GM23338 (cell line): Measurements from ENCODE around the gene ADGRG1. TPM values are rescaled to one million over a fixed set of nuclear protein-coding genes. Genes with fewer than 3 reads are reported as not detected.

Source experiments
- ATAC-seq: fragments of 200-7000 bp; cut with Tn5 transposase; 3 replicates; pipeline ENCODE4 v1.9.1; 2020
- DNase-seq: peaks from one replicate; pipeline ENCODE4 v3.0.0-alpha.2; 2015; ENCODE audit warnings: low spot score
- H2AFZ ChIP-seq: fragments of 200-600 bp; sonication (generic); 2 replicates; pipeline ENCODE4 v1.8.0; 2016; ENCODE audit warnings: antibody characterized with exemption, mild to moderate bottlenecking, moderate library complexity
- H3F3A ChIP-seq: fragments of 200-600 bp; sonication (generic); replicated peaks from 2 replicates; pipeline ENCODE4 v1.8.0; 2017; ENCODE audit warnings: antibody characterized with exemption, mixed run types, low read depth
- H3K27ac ChIP-seq: fragments of 200-600 bp; sonication (generic); 2 replicates; pipeline ENCODE4 v1.6.1; 2016; ENCODE audit warnings: low read depth
- H3K27me3 ChIP-seq: fragments of 200-600 bp; sonication (generic); 2 replicates; pipeline ENCODE4 v1.8.0; 2016; ENCODE audit warnings: mild to moderate bottlenecking, mixed run types, moderate library complexity; ENCODE audit not compliant: insufficient read depth
- H3K36me3 ChIP-seq: fragments of 200-600 bp; sonication (generic); 2 replicates; pipeline ENCODE4 v1.8.0; 2016; ENCODE audit warnings: mild to moderate bottlenecking; ENCODE audit not compliant: insufficient read depth
- H3K4me1 ChIP-seq: fragments of 200-600 bp; sonication (generic); 2 replicates; pipeline ENCODE4 v1.8.0; 2016; ENCODE audit warnings: mild to moderate bottlenecking, moderate library complexity; ENCODE audit not compliant: insufficient read depth
- H3K4me2 ChIP-seq: fragments of 200-600 bp; sonication (generic); 2 replicates; pipeline ENCODE4 v1.7.1; 2017; ENCODE audit warnings: mixed run types
- H3K4me3 ChIP-seq: fragments of 200-600 bp; sonication (generic); 2 replicates; pipeline ENCODE4 v1.6.1; 2016; ENCODE audit warnings: mixed run types
- H3K79me2 ChIP-seq: fragments of 200-600 bp; sonication (generic); replicated peaks from 2 replicates; pipeline ENCODE4 v1.8.0; 2017; ENCODE audit warnings: mild to moderate bottlenecking; ENCODE audit not compliant: insufficient read depth
- H3K9me2 ChIP-seq: fragments of 200-600 bp; sonication (generic); 2 replicates; pipeline ENCODE4 v1.8.0; 2017; ENCODE audit not compliant: insufficient read depth
- H4K20me1 ChIP-seq: fragments of 200-600 bp; sonication (generic); replicated peaks from 2 replicates; pipeline ENCODE4 v1.8.0; 2017; ENCODE audit warnings: mild to moderate bottlenecking; ENCODE audit not compliant: insufficient read depth
- H3K27ac Mint-ChIP-seq: 2 replicates; pipeline ENCODE4 v1.8.0; 2020; ENCODE audit warnings: inconsistent platforms, mild to moderate bottlenecking, moderate library complexity, mixed read lengths
- H3K27me3 Mint-ChIP-seq: 3 replicates; pipeline ENCODE4 v1.8.0; 2022; ENCODE audit warnings: low read depth, mild to moderate bottlenecking, moderate library complexity, mixed read lengths, inconsistent platforms; ENCODE audit not compliant: insufficient read depth, poor library complexity
- H3K36me3 Mint-ChIP-seq: 3 replicates; pipeline ENCODE4 v1.8.0; 2021; ENCODE audit warnings: low read depth, mild to moderate bottlenecking, inconsistent platforms, moderate library complexity, mixed read lengths
- H3K4me1 Mint-ChIP-seq: 3 replicates; pipeline ENCODE4 v1.8.0; 2020; ENCODE audit warnings: mild to moderate bottlenecking, inconsistent platforms, mixed read lengths
- H3K4me3 Mint-ChIP-seq: 3 replicates; pipeline ENCODE4 v1.8.0; 2021; ENCODE audit warnings: moderate library complexity, mild to moderate bottlenecking, inconsistent platforms, mixed read lengths
- H3K9me3 Mint-ChIP-seq: 3 replicates; pipeline ENCODE4 v1.8.0; 2020; ENCODE audit warnings: moderate library complexity, mild to moderate bottlenecking, inconsistent platforms, mixed read lengths
- CREB1 ChIP-seq: fragments of 250-450 bp; sonication (Bioruptor Pico); IDR thresholded peaks from 2 replicates; pipeline ENCODE4 v1.5.0; 2020; ENCODE audit warnings: low read depth, mild to moderate bottlenecking, moderate library complexity
- CTCF ChIP-seq, 2 experiments: fragments of 200-600 bp in 1 of 2; sonication (generic) in 1 of 2; conservative IDR thresholded peaks; 2 replicates each; pipeline versions ENCODE4 v1.5.1 to v1.6.1; 2016 to 2017; ENCODE audit warnings: antibody characterized with exemption in 2 of 2, low read depth in 2 of 2, mild to moderate bottlenecking in 2 of 2, moderate library complexity in 1 of 2
- ETS1 ChIP-seq: IDR thresholded peaks from 2 replicates; pipeline ENCODE4 v1.6.1; 2016; ENCODE audit warnings: antibody characterized with exemption
- EZH2 ChIP-seq: fragments of 200-600 bp; sonication (generic); IDR thresholded peaks from one replicate; pipeline ENCODE4 v1.8.0; 2017; ENCODE audit warnings: antibody characterized with exemption, mild to moderate bottlenecking, low read depth; ENCODE audit not compliant: unreplicated experiment
- EZH2phosphoT487 ChIP-seq: fragments of 200-600 bp; sonication (generic); IDR thresholded peaks from one replicate; pipeline ENCODE4 v1.8.1; 2018; ENCODE audit warnings: antibody characterized with exemption; ENCODE audit not compliant: unreplicated experiment
- JUNB ChIP-seq: IDR thresholded peaks from one replicate; pipeline ENCODE4 v1.6.1; 2016; ENCODE audit warnings: antibody characterized with exemption; ENCODE audit not compliant: unreplicated experiment
- NANOG ChIP-seq: IDR thresholded peaks from 2 replicates; pipeline ENCODE4 v1.6.1; 2016; ENCODE audit warnings: antibody characterized with exemption, borderline replicate concordance
- POLR2AphosphoS5 ChIP-seq: IDR thresholded peaks from 2 replicates; pipeline ENCODE4 v1.6.1; 2016; ENCODE audit warnings: antibody characterized with exemption, low read depth
- REST ChIP-seq: IDR thresholded peaks from one replicate; pipeline ENCODE4 v1.6.1; 2018; ENCODE audit warnings: antibody characterized with exemption; ENCODE audit not compliant: unreplicated experiment
- STAT1 ChIP-seq: IDR thresholded peaks from one replicate; pipeline ENCODE4 v1.6.1; 2016; ENCODE audit warnings: antibody characterized with exemption; ENCODE audit not compliant: unreplicated experiment
- ZNF114 ChIP-seq: fragments of 250-450 bp; sonication (Bioruptor Pico); IDR thresholded peaks from 2 replicates; pipeline ENCODE4 v1.5.0; 2020; ENCODE audit warnings: mild to moderate bottlenecking, moderate library complexity
- ZNF331 ChIP-seq: fragments of 250-450 bp; sonication (Bioruptor Pico); IDR thresholded peaks from 2 replicates; pipeline ENCODE4 v1.5.0; 2020; ENCODE audit warnings: low read depth, mild to moderate bottlenecking, moderate library complexity
- ZNF462 ChIP-seq: fragments of 250-450 bp; sonication (Bioruptor Pico); IDR thresholded peaks from 2 replicates; pipeline ENCODE4 v1.5.0; 2020; ENCODE audit warnings: mild to moderate bottlenecking, moderate library complexity
- polyA plus RNA-seq: library from polyadenylated mRNA; unstranded; fragments of >200 nt; fragmentation: Nextera tagmentation; extraction: Ambion mirVana; gene quantifications from 2 replicates; pipeline ENCODE4 v1.2.1, GENCODE V29; 2016
- total RNA-seq: library from RNA; depleted of rRNA; stranded (reverse); fragments of >200 nt; shearing (Covaris generic); gene quantifications from 2 replicates; pipeline ENCODE4 v1.2.3, GENCODE V29; 2014

Gene ADGRG1
- total and polyA plus RNA-seq, 2 experiments from 2014 or later = 0.14 to 0.47 TPM

- no peak overlapping the region for H3K27ac Mint-ChIP-seq
- ATAC-seq = no peak
- no peak overlapping the region for H3K4me2 ChIP-seq
Measured at GRCh38 chr16:57677622-57678369, 49.4 kb downstream of the ADGRG1 start.

More at GRCh38 chr16:57677622-57678369, 49.4 kb downstream of the ADGRG1 start:
- Histone ChIP-seq H4K20me1 (no peaks in the 10 kb centered on the region), H3K36me3 (no peaks in the 10 kb centered on the region), H3K9me2 (no peaks in the 10 kb centered on the region), H3K27ac (no peak overlapping the region), H2AFZ (no peak overlapping the region), H3K4me3 (no peak overlapping the region), H3K27me3 (no peaks in the 10 kb centered on the region), H3K79me2 (no peaks in the 10 kb centered on the region), H3F3A (no peaks in the 10 kb centered on the region), H3K4me1 (peaks cover 13% of the 10 kb centered on the region)
- H3K27me3 Mint-ChIP-seq = peaks cover 5% of the 10 kb centered on the region
- H3K4me3 Mint-ChIP-seq = no peak overlapping the region
- TF ChIP-seq POLR2AphosphoS5 (no peak), ETS1 (no peak), EZH2 (no peak), ZNF114 (CRISPR knock-in tag) (no peak), STAT1 (no peak), CREB1 (CRISPR knock-in tag) (no peak), REST (no peak), ZNF331 (no peak), EZH2phosphoT487 (no peak), ZNF462 (no peak), NANOG (no peak), CTCF (conservative IDR thresholded peaks at IDR 0.05; ENCODE audit: low read depth in 2 of 2) (no peak), JUNB (no peak)
- no peaks in the 10 kb centered on the region for H3K36me3 Mint-ChIP-seq
- peaks cover 31% of the 10 kb centered on the region for H3K4me1 Mint-ChIP-seq
- H3K9me3 Mint-ChIP-seq = no peaks in the 10 kb centered on the region; the same call in 2 of the 3 replicates
- no peak for DNase-seq
